Psoas muscle (tissue), 8 donors: ENCODE data around the gene LRRC56. TPM values are rescaled to one million over a fixed set of nuclear protein-coding genes. Genes with fewer than 3 reads are reported as not detected.

Experiments
- ATAC-seq, 4 donors: fragments of 200-7000 bp; cut with Tn5 transposase; one replicate each; pipeline ENCODE4 v1.9.1; 2020; ENCODE audit warnings: moderate library complexity in 3 of 4, mild to moderate bottlenecking in 2 of 4
- DNase-seq, 2 donors: peaks; one replicate each; pipeline ENCODE4 v3.0.0-alpha.2; 2020
- H3K27ac ChIP-seq: fragments of 200-600 bp; one replicate; pipeline ENCODE4 v1.8.0; 2022
- H3K27me3 ChIP-seq, 3 donors: fragments of 200-600 bp in 1 of 3; one replicate each; pipeline versions ENCODE4 v1.6.1 to v1.8.0; 2013 to 2022; ENCODE audit warnings: low read length in 2 of 3, mild to moderate bottlenecking in 2 of 3, moderate library complexity in 1 of 3; ENCODE audit not compliant: insufficient read depth in 3 of 3
- H3K36me3 ChIP-seq, 2 donors: fragments of 200-600 bp in 1 of 2; one replicate each; pipeline versions ENCODE4 v1.6.1 to v1.8.0; 2013 to 2022; ENCODE audit warnings: low read depth in 1 of 2, mild to moderate bottlenecking in 1 of 2, moderate library complexity in 1 of 2; ENCODE audit not compliant: insufficient read depth in 1 of 2
- H3K4me1 ChIP-seq: fragments of 200-600 bp; one replicate; pipeline ENCODE4 v1.8.0; 2022
- H3K4me3 ChIP-seq: fragments of 200-600 bp; one replicate; pipeline ENCODE4 v1.8.0; 2022; ENCODE audit warnings: mild to moderate bottlenecking
- H3K9me3 ChIP-seq: fragments of 200-600 bp; one replicate; pipeline ENCODE4 v1.8.0; 2022
- CTCF ChIP-seq: fragments of 200-600 bp; IDR thresholded peaks from one replicate; pipeline ENCODE4 v1.8.0; 2022; ENCODE audit warnings: antibody characterized with exemption
- WGBS, 3 donors: extraction: QIAGEN DNeasy Blood & Tissue Kit; methylation state at CpG; one replicate each; pipeline versions ENCODE4 v1.1.6 to v1.1.7; 2013; 5-methylcytosine and 5-hydroxymethylcytosine counted together
- intact Hi-C, 2 donors: fragments of 100-400 bp; cut with DNase I; formaldehyde crosslinking; loops; one replicate each; pipeline versions ENCODE4 v1.11.0 to v1.14.2; 2022
- polyA plus RNA-seq, 3 donors: library from polyadenylated mRNA; stranded (reverse); fragments of 200-250 nt; gene quantifications; one replicate each; pipeline ENCODE4 v1.2.3, GENCODE V29; 2013
- total RNA-seq, 4 donors: library from RNA; stranded (reverse); fragmentation: NEBNext Ultra II Directional in 2 of 4; extraction: Animal tissue kit (Norgen Biotek cat#: 25700) in 2 of 4; gene quantifications; one replicate each; pipeline versions ENCODE4 v1.2.1 to v1.2.4, GENCODE V29; 2021 to 2023
- donor health status: healthy with polysubstance abuse.
- donor health status: DM: no; HTN: no; CAD: no; lungs with moderate emphysema.
- donor health status: Bipolar disorder and iron deficiency.
- donor health status: healthy.
- donor health status: DM: yes; HTN: yes; CAD: no.
- donor health status: DM: no; HTN: no; CAD: no.
- donor health status: DM: no; HTN: no; CAD: no.
- donor health status: DM: yes; HTN: yes; CAD: no.

The LRRC56 gene
- total and polyA plus RNA-seq, 7 donors: 0.30 to 0.84 (median 0.54) TPM; not detected in 1

GRCh38 chr11:504053-504993 lies 33.0 kb upstream of the LRRC56 start:
- H3K27ac ChIP-seq: peak overlapping the region; percentile 60
- intact Hi-C loops: loop anchor here (5.0 to 10.0 kb wide), 4 partner anchors 37 to 300 kb away; partner anchors contain the start of genes BET1L (in 1 of the 2), PSMD13 (in 1 of the 2), PTDSS2 (in 1 of the 2) and RIC8A (in 1 of the 2)
- H3K36me3 ChIP-seq: peaks cover 6 to 40% of the 10 kb centered on the region in 2 donors
- no peak for ATAC-seq
- H3K4me3 ChIP-seq: peak overlapping the region; percentile 92
- WGBS, 3 donors: 15 to 21% (median 20%) methylated on average over 45 to 72 of the region's 72 CpGs
- H3K27me3 ChIP-seq: no peaks in the 10 kb centered on the region
- H3K4me1 ChIP-seq: peaks cover 30% of the 10 kb centered on the region
- no peak for TF ChIP-seq CTCF
- peak in 1 of 2 donors; percentile 52 for DNase-seq
- H3K9me3 ChIP-seq: no peaks in the 10 kb centered on the region

- Histone ChIP-seq H3K4me3 (peak overlapping the region; percentile 92), H3K9me3 (no peaks in the 10 kb centered on the region), H3K4me1 (peaks cover 30% of the 10 kb centered on the region), H3K27me3 (no peaks in the 10 kb centered on the region), H3K36me3 (peaks cover 2 to 39% of the 10 kb centered on the region in 2 donors), H3K27ac (peak overlapping the region; percentile 100)
- TF ChIP-seq CTCF: no peak
- ATAC-seq (no peak), DNase-seq (no peak)
- intact Hi-C loops: loop anchor here (5.0 to 10.0 kb wide), 4 partner anchors 38 to 300 kb away; partner anchors contain the start of genes BET1L (in 1 of the 2), PSMD13 (in 1 of the 2), PTDSS2 (in 1 of the 2) and RIC8A (in 1 of the 2)
- WGBS, 3 donors: 62 to 65% (median 64%) methylated on average over 7 of the region's 7 CpGs
Measured at GRCh38 chr11:504994-505344, 32.4 kb upstream of the LRRC56 start.

DNA sequence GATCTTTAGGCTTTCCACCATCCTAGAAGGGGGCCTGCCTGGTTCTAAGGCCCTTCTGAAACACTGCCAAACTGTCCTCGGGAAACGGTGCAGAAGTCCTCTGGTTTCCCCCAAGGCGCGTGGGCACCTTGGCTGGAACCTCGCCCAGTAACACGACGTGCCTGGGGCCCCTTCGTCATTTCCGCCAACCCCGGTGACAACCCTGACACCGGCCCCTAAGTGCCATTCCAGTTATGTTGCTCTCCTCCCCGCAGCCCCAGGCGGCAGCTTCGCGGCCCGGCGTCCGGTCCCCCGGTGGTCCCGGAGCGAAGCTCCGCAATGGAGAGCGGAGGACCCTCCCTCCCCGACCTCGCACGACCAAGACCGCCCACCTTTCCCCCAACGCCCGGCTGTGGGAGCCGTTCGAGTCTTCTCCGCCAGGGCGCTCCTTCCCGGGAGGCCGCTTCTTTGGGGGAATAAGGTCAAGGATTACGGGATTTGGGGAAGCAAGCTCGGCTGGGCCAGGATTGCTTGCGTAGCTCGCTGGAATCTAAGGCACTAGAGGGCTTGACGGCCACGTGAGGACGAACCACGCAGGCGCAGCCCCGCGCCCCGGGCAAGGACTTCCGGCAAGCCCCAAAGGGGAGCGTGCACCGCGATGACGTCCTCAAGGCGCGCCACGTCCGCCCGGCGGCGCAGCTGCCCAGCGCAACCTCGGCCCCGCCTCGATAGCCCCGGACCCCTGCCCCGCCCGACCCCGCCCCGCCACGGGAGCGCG lies 30.9 kb upstream of the LRRC56 start:
- ATAC-seq: peak; percentile 85 to 86 (median 86)
- Histone ChIP-seq H3K27ac (peak overlapping the region; percentile 100), H3K27me3 (no peaks in the 10 kb centered on the region), H3K9me3 (no peaks in the 10 kb centered on the region), H3K36me3 (peaks cover 3 to 37% of the 10 kb centered on the region in 2 donors), H3K4me3 (peak overlapping the region; percentile 92), H3K4me1 (peaks cover 30% of the 10 kb centered on the region)
- 0 to 1% (median 1%) methylated on average over 41 to 71 of the region's 71 CpGs for WGBS, 3 donors
- DNase-seq: peak; percentile 99 to 100
- no peak for TF ChIP-seq CTCF
- intact Hi-C loops: loop anchor here (10.0 kb wide), 2 partner anchors 272 to 302 kb away; partner anchors contain the start of genes BET1L (in 1 of the 2), PSMD13 (in 1 of the 2), RIC8A (in 1 of the 2) and SIRT3 (in 1 of the 2)

DNA sequence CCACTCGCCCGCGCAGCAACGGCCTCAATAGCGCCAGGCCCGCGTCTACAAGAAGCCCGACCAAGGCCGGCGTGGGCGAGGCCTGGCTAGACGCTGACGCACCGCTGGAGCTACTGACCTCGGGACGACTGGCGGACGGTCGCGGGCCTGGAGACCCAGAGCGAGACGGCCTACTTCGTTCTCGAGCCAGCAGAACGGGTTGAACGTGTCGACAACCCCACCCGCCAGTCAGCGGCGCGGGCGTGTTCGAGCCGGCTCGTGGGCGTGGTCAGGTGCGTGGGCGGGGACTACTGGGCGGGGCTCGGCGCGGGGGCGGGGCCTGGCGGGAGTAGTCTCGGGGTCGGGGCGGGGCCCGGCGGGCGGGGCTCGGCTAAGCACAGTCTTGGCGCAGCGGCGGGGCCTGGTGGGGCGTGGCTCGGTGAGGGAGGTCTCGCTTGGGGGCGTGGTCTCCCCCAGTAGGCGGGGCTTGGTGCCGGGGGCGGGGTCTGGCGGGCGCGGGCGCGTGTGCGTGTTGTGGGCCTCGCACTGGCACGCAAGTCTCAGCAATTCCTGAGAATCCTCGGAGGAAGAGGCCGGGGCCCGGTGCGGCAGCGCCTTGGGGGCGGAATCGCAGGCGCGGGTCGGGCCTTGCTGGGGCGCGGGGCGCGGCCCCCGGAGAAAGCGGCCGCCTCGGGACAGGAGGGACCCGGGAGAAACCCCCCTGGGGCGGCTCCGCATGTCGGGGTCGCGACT lies 30.2 kb upstream of the LRRC56 start, which contains the start of gene RNH1:
TSS of gene RNH1 (minus strand) at position 248 of the 732 bp plus-strand sequence. CDS start 5,080 bp downstream, outside the sequence.
- Histone ChIP-seq H3K4me3 (peak within 1 kb of the TSS; percentile 92), H3K27me3 (no peaks in the 10 kb centered on the region), H3K9me3 (no peaks in the 10 kb centered on the region), H3K4me1 (peaks cover 30% of the 10 kb centered on the region), H3K36me3 (peaks cover 3 to 33% of the 10 kb centered on the region in 2 donors), H3K27ac (peak within 1 kb of the TSS; percentile 100)
- intact Hi-C loops: loop anchor here (10.0 kb wide), 2 partner anchors 272 to 302 kb away; partner anchors contain the start of genes BET1L (in 1 of the 2), PSMD13 (in 1 of the 2), RIC8A (in 1 of the 2) and SIRT3 (in 1 of the 2)
- DNase-seq (peak; percentile 99 to 100), ATAC-seq (peak; percentile 86 to 89 (median 88))
- WGBS, 3 donors: 0 to 2% (median 1%) methylated on average over 38 to 93 of the region's 93 CpGs
- TF ChIP-seq CTCF: no peak
